Left lung (tissue), 10 donors: Measurements from ENCODE around the gene GRIP2. TPM values are rescaled to one million over a fixed set of nuclear protein-coding genes. Genes with fewer than 3 reads are reported as not detected.

ENCODE experiments used
- ATAC-seq: fragments of 200-7000 bp; cut with Tn5 transposase; one replicate; pipeline ENCODE4 v1.9.1; 2020; ENCODE audit warnings: moderate library complexity
- DNase-seq, 4 donors: peaks; one replicate each; pipeline ENCODE4 v3.0.0-alpha.2; 2013 to 2020
- H3K27ac ChIP-seq, 2 donors: fragments of 200-600 bp; sonication (generic) in 1 of 2; one replicate each; pipeline versions ENCODE4 v1.5.0 to v1.8.0; 2020 to 2021
- H3K27me3 ChIP-seq, 2 donors: fragments of 200-600 bp; sonication (generic) in 1 of 2; one replicate each; pipeline versions ENCODE4 v1.5.0 to v1.8.0; 2020 to 2021
- H3K36me3 ChIP-seq, 2 donors: fragments of 200-600 bp; sonication (generic) in 1 of 2; one replicate each; pipeline versions ENCODE4 v1.5.0 to v1.8.0; 2020 to 2021
- H3K4me1 ChIP-seq, 2 donors: fragments of 200-600 bp; one replicate each; pipeline ENCODE4 v1.8.0; 2021
- H3K4me3 ChIP-seq, 2 donors: fragments of 200-600 bp; sonication (generic) in 1 of 2; one replicate each; pipeline versions ENCODE4 v1.5.0 to v1.8.0; 2020 to 2021; ENCODE audit warnings: mild to moderate bottlenecking in 1 of 2
- H3K9me3 ChIP-seq, 2 donors: fragments of 200-600 bp; sonication (generic) in 1 of 2; one replicate each; pipeline versions ENCODE4 v1.5.0 to v1.8.0; 2020 to 2021
- intact Hi-C, 2 donors: fragments of 100-400 bp; cut with DNase I; formaldehyde crosslinking; loops; one replicate each; pipeline versions ENCODE4 v1.11.2 to v1.14.2; 2022
- polyA plus RNA-seq, 6 donors: library from polyadenylated mRNA; unstranded; fragments of 120-200 nt; gene quantifications; one replicate each; pipeline ENCODE4 v1.2.1, GENCODE V29; 2013; ENCODE audit not compliant: insufficient read length in 6 of 6
- total RNA-seq, 2 donors: library from RNA; stranded (reverse); fragmentation: NEBNext Ultra II Directional; extraction: Animal tissue kit (Norgen Biotek cat#: 25700); gene quantifications; one replicate each; pipeline ENCODE4 v1.2.1, GENCODE V29; 2021
- TF ChIP-seq, protein P1 (sequence below), 2 donors: fragments of 200-600 bp; sonication (generic) in 1 of 2; IDR thresholded peaks; one replicate each; pipeline versions ENCODE4 v1.5.0 to v1.8.0; 2021; ENCODE audit warnings: antibody characterized with exemption in 2 of 2
- donor health status: DM: no; HTN: yes; CAD: no.
- donor health status: DM: no; HTN: no; CAD: no.

The GRIP2 gene
- total and polyA plus RNA-seq, 8 donors, result 0.31 to 1.9 (median 1.1) TPM

DNA sequence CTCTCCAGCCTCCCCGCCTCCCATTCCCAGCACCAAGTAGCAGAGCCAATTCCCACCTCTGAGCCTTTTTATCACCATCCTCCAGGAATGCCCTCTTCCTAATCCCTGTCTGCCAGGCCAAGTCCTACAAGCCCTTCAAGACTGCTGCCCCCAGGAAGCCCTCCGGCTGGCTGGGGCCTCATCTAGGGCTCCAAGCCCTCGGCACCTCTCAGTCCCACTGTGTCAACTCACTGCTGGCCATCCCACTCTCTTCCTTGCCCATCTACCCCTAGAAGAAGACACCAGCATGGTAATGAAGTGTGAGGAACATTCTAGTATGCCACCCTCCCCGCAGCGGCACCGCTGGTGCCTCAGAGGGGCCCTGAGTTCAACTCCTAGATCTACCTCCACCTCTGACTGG lies 10.0 kb upstream of the GRIP2 start:
- intact Hi-C loops, result no loop called here
- ATAC-seq (no peak), DNase-seq (peak in 1 of 4 donors; percentile 44)
- Histone ChIP-seq H3K4me3 (no peak overlapping the region), H3K9me3 (no peaks in the 10 kb centered on the region), H3K4me1 (no peaks in the 10 kb centered on the region), H3K27ac (no peak overlapping the region), H3K36me3 (no peaks in the 10 kb centered on the region), H3K27me3 (peaks cover 0 to 62% of the 10 kb centered on the region in 2 donors)
- TF ChIP-seq, protein P1, sequence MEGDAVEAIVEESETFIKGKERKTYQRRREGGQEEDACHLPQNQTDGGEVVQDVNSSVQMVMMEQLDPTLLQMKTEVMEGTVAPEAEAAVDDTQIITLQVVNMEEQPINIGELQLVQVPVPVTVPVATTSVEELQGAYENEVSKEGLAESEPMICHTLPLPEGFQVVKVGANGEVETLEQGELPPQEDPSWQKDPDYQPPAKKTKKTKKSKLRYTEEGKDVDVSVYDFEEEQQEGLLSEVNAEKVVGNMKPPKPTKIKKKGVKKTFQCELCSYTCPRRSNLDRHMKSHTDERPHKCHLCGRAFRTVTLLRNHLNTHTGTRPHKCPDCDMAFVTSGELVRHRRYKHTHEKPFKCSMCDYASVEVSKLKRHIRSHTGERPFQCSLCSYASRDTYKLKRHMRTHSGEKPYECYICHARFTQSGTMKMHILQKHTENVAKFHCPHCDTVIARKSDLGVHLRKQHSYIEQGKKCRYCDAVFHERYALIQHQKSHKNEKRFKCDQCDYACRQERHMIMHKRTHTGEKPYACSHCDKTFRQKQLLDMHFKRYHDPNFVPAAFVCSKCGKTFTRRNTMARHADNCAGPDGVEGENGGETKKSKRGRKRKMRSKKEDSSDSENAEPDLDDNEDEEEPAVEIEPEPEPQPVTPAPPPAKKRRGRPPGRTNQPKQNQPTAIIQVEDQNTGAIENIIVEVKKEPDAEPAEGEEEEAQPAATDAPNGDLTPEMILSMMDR (IDR thresholded peaks at IDR 0.05), result no peak

DNA sequence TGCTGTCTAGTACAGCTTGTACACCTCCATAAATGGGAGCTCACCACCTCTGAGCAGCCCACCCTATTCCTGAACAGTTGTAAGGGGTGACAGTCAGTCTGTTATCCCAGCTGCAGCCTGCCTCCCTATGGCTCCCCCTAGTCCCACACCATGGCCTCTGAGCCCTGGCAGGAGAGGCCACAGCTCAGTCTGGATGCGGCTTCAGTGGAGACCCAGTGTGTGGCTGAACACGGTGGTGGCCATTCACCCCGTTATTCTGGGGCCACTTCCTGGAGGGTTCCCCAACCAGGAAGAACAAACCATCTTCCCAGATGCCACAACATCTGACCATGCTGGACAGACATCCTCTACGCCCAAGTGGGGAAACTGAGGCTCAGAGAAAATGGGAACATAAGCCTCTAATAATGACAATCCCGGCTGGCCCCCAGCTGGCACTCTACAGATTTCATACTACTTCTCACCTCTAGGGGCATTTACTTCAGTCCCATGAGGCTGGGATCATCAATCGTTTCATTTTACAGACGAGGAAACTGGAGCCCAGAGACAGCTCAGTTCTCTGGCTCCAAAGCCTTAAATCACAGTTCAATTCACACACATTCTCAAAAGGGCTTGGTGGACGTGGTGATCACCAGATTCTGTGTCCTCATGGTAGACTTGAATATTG lies 9.2 kb upstream of the GRIP2 start:
- no peaks in the 10 kb centered on the region for H3K36me3 ChIP-seq
- peaks cover 0 to 54% of the 10 kb centered on the region in 2 donors for H3K27me3 ChIP-seq
- no peaks in the 10 kb centered on the region for H3K4me1 ChIP-seq
- no peak overlapping the region for H3K4me3 ChIP-seq
- TF ChIP-seq, protein P1 (IDR thresholded peaks at IDR 0.05), result peak in 1 of 2 donors; percentile 13
- no peaks in the 10 kb centered on the region for H3K9me3 ChIP-seq
- intact Hi-C loops, result no loop called here
- H3K27ac ChIP-seq, result no peak overlapping the region
- DNase-seq (peak in 1 of 4 donors; percentile 21), ATAC-seq (no peak)

DNA sequence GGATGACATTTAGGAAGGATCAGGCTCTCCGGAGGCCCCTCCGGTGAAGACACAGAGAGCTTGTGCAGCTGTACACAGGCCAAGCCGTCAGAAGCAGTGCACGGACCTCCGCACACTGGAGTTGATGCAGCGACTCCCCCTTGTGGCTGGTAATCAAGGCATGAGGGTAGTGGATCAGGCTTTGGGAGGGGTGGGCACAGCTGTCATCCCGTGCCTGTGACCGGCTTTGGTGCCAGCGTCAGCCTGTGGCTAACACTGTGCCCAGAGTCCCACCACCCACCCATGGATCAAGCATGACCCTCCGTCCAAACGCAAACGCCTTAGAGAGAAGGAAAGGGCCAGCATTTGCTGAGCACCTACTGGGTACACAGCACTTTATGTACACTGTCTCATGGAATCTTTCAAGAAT lies 8.2 kb upstream of the GRIP2 start:
- DNase-seq, result peak; percentile 42 to 75 (median 60)
- Histone ChIP-seq H3K9me3 (no peaks in the 10 kb centered on the region), H3K27me3 (peaks cover 0 to 46% of the 10 kb centered on the region in 2 donors), H3K4me1 (no peaks in the 10 kb centered on the region), H3K36me3 (no peaks in the 10 kb centered on the region), H3K4me3 (no peak overlapping the region), H3K27ac (no peak overlapping the region)
- peak; percentile 89 for ATAC-seq
- TF ChIP-seq, protein P1 (IDR thresholded peaks at IDR 0.05), result peak; percentile 46 to 64
- intact Hi-C loops, result no loop called here

DNA sequence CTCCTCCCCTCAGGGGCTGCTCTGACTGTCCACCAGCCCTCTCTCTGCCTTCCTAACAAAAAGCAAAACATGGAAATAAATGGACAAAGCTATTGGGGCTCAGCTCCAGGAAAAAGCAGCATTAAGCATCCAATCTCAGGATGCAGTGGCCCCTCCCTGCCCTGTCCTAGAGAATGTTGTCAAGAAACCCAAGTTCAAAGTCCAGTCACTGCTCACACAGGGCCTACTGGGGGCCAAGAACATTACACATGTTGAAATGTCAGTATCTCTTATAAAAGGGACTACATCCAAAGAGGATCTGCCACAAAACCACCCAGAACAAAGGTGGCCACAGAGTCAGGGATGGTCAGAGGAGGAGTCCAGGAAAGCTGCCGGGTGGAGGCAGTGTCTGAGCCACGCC lies 7.6 kb upstream of the GRIP2 start:
- H3K27ac ChIP-seq, result no peak overlapping the region

DNA sequence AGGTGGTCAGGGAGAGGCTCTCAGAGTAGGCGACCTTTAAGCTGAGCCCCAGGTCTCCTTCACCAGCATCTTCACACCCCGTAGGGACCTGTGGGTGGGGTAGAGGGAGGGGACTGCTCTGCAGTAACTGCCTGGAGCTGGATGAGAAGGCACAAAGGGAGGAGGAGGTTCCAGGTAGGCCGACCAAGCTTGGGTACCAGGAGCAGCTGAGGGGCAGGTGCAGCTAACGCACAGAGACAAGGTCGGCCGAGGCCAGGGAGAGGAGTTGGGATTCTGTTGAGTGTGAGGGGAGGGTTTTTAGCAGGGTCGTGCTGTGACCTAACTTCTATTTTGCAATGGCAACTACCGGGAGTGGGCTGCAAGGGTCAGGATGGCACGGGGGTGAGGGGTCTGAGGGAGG lies 5.9 kb upstream of the GRIP2 start:
- H3K9me3 ChIP-seq, result no peaks in the 10 kb centered on the region
- H3K4me3 ChIP-seq, result no peak overlapping the region
- H3K36me3 ChIP-seq, result no peaks in the 10 kb centered on the region
- ATAC-seq (no peak), DNase-seq (peak in 1 of 4 donors; percentile 37)
- no peaks in the 10 kb centered on the region for H3K4me1 ChIP-seq
- intact Hi-C loops, result no loop called here
- H3K27me3 ChIP-seq, result peaks cover 0 to 32% of the 10 kb centered on the region in 2 donors
- no peak overlapping the region for H3K27ac ChIP-seq
- TF ChIP-seq, protein P1 (IDR thresholded peaks at IDR 0.05), result no peak

More for the DNA sequence above, 7.6 kb upstream of the GRIP2 start:
- intact Hi-C loops, result no loop called here
- DNase-seq, result no peak
- Histone ChIP-seq H3K9me3 (no peaks in the 10 kb centered on the region), H3K4me3 (no peak overlapping the region), H3K4me1 (no peaks in the 10 kb centered on the region), H3K36me3 (no peaks in the 10 kb centered on the region), H3K27me3 (peaks cover 0 to 43% of the 10 kb centered on the region in 2 donors)
- no peak for ATAC-seq
- TF ChIP-seq, protein P1 (IDR thresholded peaks at IDR 0.05), result no peak
